Inflammatory macrophage (primary cell): ENCODE measurements around the gene MAST1.
"Not testable (repeated sequence)": the region's sequence is repeated elsewhere in the genome, so short reads cannot be mapped to it uniquely, and the experiment has no call there.

Experiments used
- DNase-seq, 2 donors: peaks; one replicate each; pipeline ENCODE4 v3.0.0-alpha.2; 2020 to 2022

The MAST1 gene

GRCh38 chr19:12872941-12873890 lies 34.9 kb downstream of the MAST1 start:
- peak; percentile 59 to 60 for DNase-seq

GRCh38 chr19:12873891-12874745 lies 35.8 kb downstream of the MAST1 start:
- no peak for DNase-seq

DNA sequence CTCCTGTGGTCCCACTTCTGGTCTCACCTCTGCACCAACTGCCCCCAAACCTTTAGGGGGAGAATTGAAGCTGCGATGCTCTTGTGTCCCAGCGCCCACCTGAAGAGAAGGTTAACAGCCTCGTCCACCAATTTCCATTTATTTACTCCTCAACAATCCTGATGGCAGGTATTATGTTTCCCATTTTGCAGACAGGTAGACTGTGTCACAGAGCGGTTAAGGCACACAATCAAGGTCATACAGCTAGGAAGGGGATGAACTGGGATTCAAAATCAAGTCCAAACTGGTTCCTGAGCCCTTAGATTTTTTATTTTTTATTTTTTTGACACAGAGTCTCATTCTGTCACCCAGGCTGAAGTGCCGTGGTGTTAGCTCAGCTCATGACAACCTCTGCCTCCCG lies 36.8 kb downstream of the MAST1 start:
- DNase-seq = no peak

- DNase-seq = peak in 1 of 2 donors; percentile 25
Measured at GRCh38 chr19:12880551-12881171, 42.3 kb downstream of the MAST1 start.

DNA sequence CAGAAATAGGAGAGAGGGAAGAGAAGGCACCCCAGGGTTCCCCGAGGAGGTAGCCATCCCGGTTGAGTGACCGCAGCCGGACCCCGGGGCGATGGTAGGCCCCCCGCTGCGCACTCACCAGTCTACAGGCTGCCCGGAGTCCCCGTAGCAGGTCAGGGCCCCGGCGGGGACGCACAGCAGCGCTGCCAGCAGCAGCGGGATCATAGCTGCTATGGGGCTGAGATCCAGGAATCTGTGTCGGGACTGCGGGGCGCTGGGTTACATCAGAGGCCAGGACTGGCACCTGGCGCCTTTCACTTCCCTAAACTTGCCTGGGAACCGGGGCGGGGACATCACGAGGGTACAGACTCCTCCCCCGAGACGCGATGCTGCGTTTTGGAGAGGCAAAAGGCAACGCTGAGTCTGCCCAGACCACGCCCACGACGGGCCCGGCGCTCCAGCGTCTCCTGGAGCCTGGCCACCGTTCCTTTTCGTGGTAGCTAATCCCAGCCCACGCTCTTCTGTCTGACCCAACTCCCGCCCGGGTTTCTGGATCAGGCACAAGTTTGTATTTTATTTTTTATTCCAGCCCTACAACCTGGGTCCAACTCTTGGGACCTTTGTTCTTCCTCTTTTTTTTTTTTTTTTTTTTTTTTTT lies 43.0 kb downstream of the MAST1 start, which contains the start of gene DNASE2:
Gene DNASE2, minus strand, starts transcription at position 278 of the 637 bp plus-strand sequence. Its CDS starts 74 bp downstream, at position 204.
- peak; percentile 98 to 99 for DNase-seq

GRCh38 chr19:12882589-12882988 lies 44.3 kb downstream of the MAST1 start:
- no peak for DNase-seq

GRCh38 chr19:12884202-12884601 lies 45.9 kb downstream of the MAST1 start:
- DNase-seq = no peak

DNA sequence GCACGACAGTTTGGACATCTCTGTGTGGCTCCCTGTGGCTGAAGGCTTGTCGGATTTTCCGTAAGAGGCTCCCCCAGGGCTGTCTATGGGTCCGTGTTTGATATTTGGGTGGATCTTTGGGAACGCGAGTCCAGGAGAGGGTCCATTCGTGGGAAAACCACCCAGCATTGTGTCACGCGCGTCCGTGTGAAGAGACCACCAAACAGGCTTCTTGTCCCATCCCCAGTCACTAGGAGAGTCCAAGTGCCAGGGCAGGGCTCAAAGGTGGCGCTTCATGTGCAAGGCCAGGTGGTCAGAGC lies 46.3 kb downstream of the MAST1 start:
- DNase-seq = no peak

GRCh38 chr19:12884926-12885748 lies 46.8 kb downstream of the MAST1 start:
- DNase-seq = peak; percentile 63 to 79

GRCh38 chr19:12885749-12886650 lies 47.7 kb downstream of the MAST1 start:
- no peak for DNase-seq

DNA sequence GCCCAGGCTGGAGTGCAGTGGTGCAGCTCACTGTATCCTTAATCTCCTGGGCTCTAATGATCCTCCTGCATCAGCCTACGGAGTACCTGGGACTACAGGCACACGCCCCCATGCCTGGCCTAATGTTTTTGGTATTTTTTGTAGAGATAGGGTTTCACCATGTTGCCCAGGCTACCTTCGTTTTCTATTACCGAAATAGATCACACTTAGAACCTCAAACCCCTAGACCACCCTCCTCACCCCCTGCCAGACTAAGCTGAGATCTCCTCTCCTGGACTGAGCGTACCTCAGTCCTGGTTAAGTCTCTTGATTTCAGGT lies 48.3 kb downstream of the MAST1 start:
- no peak for DNase-seq

DNA sequence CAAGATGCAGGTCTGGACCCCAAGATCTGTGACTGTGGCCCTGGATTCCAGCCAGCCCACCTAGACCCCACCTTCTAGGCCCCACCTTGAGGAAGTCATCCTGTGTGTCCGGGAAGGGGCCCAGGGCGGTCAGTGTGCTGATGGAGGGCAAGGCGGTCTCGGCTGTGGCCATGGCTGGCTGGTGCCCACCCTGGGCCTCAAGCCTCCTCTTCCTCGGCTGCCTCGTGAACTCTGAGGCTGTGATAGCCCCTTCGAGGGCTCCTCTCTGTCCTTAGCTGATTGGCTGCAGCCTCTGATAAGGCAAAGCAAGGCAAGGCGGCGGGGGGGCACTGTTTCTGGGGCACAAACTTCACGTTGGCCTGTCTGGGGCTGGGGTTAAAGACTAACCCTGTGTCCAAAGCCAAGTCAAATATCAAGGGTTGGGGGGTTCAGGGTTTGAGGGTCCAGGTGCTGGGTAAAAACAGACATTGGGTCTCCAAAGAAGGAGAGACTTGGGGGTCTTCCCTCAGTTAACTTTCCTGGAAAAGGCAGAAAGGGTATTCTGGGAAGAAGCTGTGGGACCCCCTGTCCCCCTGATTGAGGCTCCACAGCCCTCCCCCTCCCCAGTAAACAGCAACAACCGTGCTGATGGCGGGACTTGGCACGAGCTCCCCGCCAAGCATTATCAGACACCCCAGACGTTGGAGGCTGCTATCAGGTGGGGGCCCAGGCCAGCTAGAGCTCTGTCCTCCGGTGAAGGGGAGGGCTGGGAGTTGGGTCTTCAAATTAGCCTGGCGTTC lies 48.8 kb downstream of the MAST1 start, which contains the start of gene KLF1:
Gene KLF1, minus strand, starts transcription at position 233 of the 779 bp plus-strand sequence. Its CDS starts 61 bp downstream, at position 172.
- DNase-seq = no peak

GRCh38 chr19:12888006-12888603 lies 49.8 kb downstream of the MAST1 start:
- no peak for DNase-seq

DNA sequence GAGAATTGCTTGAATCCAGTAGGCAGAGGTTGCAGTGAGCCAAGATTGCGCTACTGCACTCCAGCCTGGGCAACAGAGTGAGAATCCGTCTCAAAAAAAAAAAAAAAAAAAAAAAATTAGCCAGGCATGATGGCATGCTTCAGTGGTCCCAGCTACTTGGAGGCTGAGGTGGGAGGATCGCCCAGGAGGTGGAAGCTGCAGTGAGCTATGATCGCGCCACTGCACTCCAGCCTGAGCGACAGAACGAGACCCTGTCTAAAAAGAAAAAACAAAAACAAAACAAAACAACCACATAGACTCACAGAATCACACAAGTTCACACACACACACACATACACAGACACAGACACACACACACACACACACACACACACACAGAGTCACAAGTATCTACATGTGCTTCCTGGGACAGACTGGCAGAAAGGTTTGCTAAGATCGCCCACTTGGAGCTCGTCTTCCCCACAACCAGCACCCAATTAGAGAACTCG lies 52.0 kb downstream of the MAST1 start:
- not testable (repeated sequence) for DNase-seq

- DNase-seq = peak; percentile 99
Measured at GRCh38 chr19:12890787-12891552, 52.7 kb downstream of the MAST1 start, which contains the start of gene GCDH. Gene GCDH, plus strand, starts transcription at chr19:12891160. Its CDS starts 145 bp downstream, at chr19:12891305.

DNA sequence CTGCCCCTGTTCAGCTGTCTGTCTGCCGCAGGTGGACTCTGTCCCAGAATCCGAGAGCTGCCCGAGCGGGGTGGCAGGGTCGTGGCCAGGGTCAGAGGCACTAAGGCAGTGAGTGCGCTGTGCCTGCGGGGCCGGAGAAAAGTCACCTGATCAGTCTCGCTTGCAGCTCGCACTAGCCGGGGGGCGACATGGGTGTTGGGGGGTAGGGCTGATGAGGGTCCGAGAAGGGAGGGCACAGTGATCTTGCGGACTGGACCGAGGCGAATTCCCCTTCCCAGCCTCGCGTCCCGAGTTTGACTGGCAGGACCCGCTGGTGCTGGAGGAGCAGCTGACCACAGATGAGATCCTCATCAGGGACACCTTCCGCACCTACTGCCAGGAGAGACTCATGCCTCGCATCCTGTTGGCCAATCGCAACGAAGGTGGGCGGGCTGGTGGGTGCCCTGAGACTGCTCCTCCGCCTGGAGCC lies 53.3 kb downstream of the MAST1 start:
- DNase-seq = no peak

DNA sequence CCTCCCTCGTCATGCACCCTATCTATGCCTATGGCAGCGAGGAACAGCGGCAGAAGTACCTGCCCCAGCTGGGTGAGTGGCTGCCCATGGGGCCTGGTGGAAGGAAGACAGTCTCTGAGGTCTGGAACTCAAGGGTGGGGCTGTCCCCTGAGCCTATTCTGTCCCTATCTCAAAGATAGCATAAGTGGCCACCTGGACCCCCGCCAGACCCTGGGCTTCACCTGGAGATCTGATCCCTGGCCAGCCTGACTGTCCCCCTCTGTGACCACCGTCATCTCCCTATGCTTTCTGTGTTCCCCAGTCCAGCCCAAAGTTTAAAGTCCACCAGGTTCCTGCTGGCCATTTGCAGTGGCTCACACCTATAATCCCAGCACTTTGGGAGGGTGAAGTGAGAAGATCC lies 55.3 kb downstream of the MAST1 start:
- DNase-seq = no peak

- no peak for DNase-seq
Measured at GRCh38 chr19:12896460-12896859, 58.1 kb downstream of the MAST1 start.
